DMS 273 (cell line): ENCODE measurements around the gene TTC38.

Experiments used
- DNase-seq: peaks from one replicate; lab custom pipeline; 2025; ENCODE audit not compliant: unreplicated experiment; lab: John Stamatoyannopoulos, UW

The TTC38 gene

GRCh38 chr22:46276563-46276962 is 8.8 kb downstream of the TTC38 start:
- DNase-seq, result no peak

- no peak for DNase-seq
Observed at GRCh38 chr22:46278656-46279645, 11.1 kb downstream of the TTC38 start.

- no peak for DNase-seq
Observed at GRCh38 chr22:46280063-46280817, 12.4 kb downstream of the TTC38 start.

GRCh38 chr22:46280999-46281623 is 13.3 kb downstream of the TTC38 start:
- no peak for DNase-seq

- DNase-seq, result no peak
Observed at GRCh38 chr22:46281866-46282678, 14.3 kb downstream of the TTC38 start.

GRCh38 chr22:46286006-46286405 is 18.2 kb downstream of the TTC38 start:
- no peak for DNase-seq

GRCh38 chr22:46286941-46287872 is 19.4 kb downstream of the TTC38 start:
- no peak for DNase-seq

- no peak for DNase-seq
Observed at GRCh38 chr22:46287873-46288751, 20.3 kb downstream of the TTC38 start.

- DNase-seq, result no peak
Observed at GRCh38 chr22:46288846-46289243, 21.0 kb downstream of the TTC38 start.

- DNase-seq, result no peak
Observed at GRCh38 chr22:46289244-46289891, 21.6 kb downstream of the TTC38 start.

- no peak for DNase-seq
Observed at GRCh38 chr22:46290121-46290842, 22.5 kb downstream of the TTC38 start.

- DNase-seq, result no peak
Observed at GRCh38 chr22:46290843-46291785, 23.3 kb downstream of the TTC38 start.

GRCh38 chr22:46292173-46292572 is 24.4 kb downstream of the TTC38 start:
- DNase-seq, result no peak

GRCh38 chr22:46292732-46293131 is 24.9 kb downstream of the TTC38 start:
- no peak for DNase-seq

- no peak for DNase-seq
Observed at GRCh38 chr22:46293577-46294260, 25.9 kb downstream of the TTC38 start.

GRCh38 chr22:46294784-46295183 is 27.0 kb downstream of the TTC38 start:
- no peak for DNase-seq
